GM23248 (cell line): ENCODE data around the gene ZNF407. TPM values are rescaled to one million over a fixed set of nuclear protein-coding genes. Genes with fewer than 3 reads are reported as not detected.

ENCODE experiments used
- DNase-seq: peaks from one replicate; pipeline ENCODE4 v3.0.0-alpha.2; 2015
- H2AFZ ChIP-seq: fragments of 200-600 bp; sonication (generic); 2 replicates; pipeline ENCODE4 v1.6.1; 2016; ENCODE audit warnings: antibody characterized with exemption
- H3F3A ChIP-seq: fragments of 200-600 bp; sonication (generic); 2 replicates; pipeline ENCODE4 v1.6.1; 2016; ENCODE audit warnings: mild to moderate bottlenecking, antibody characterized with exemption, mixed run types; ENCODE audit not compliant: insufficient read depth
- H3K27ac ChIP-seq: fragments of 200-600 bp; sonication (generic); 2 replicates; pipeline ENCODE4 v1.5.1; 2016; ENCODE audit warnings: mild to moderate bottlenecking
- H3K27me3 ChIP-seq: fragments of 200-600 bp; sonication (generic); replicated peaks from 2 replicates; pipeline ENCODE4 v1.6.1; 2016; ENCODE audit warnings: mild to moderate bottlenecking; ENCODE audit not compliant: insufficient read depth
- H3K36me3 ChIP-seq: fragments of 200-600 bp; sonication (generic); 2 replicates; pipeline ENCODE4 v1.6.1; 2016; ENCODE audit warnings: low read depth, mild to moderate bottlenecking
- H3K4me1 ChIP-seq: fragments of 200-600 bp; sonication (generic); 2 replicates; pipeline ENCODE4 v1.6.1; 2016; ENCODE audit warnings: mild to moderate bottlenecking; ENCODE audit not compliant: insufficient read depth
- H3K4me2 ChIP-seq: fragments of 200-600 bp; sonication (generic); one replicate; pipeline ENCODE4 v1.6.1; 2016; ENCODE audit warnings: mild to moderate bottlenecking; ENCODE audit not compliant: unreplicated experiment
- H3K4me3 ChIP-seq: fragments of 200-600 bp; sonication (generic); 2 replicates; pipeline ENCODE4 v1.5.1; 2016; ENCODE audit warnings: mild to moderate bottlenecking
- H3K79me2 ChIP-seq: fragments of 200-600 bp; sonication (generic); 2 replicates; pipeline ENCODE4 v1.6.1; 2016; ENCODE audit warnings: mild to moderate bottlenecking; ENCODE audit not compliant: insufficient read depth
- H3K9ac ChIP-seq: fragments of 200-600 bp; sonication (generic); 2 replicates; pipeline ENCODE4 v1.6.1; 2016; ENCODE audit warnings: mild to moderate bottlenecking
- H3K9me2 ChIP-seq: fragments of 200-600 bp; sonication (generic); 2 replicates; pipeline ENCODE4 v1.6.1; 2016; ENCODE audit warnings: mixed run types, mild to moderate bottlenecking, moderate library complexity; ENCODE audit not compliant: insufficient read depth
- H3K9me3 ChIP-seq: fragments of 200-600 bp; sonication (generic); one replicate; pipeline ENCODE4 v1.6.1; 2017; ENCODE audit warnings: low read depth
- H4K20me1 ChIP-seq: fragments of 200-600 bp; sonication (generic); 2 replicates; pipeline ENCODE4 v1.6.0; 2016; ENCODE audit not compliant: insufficient read depth
- EZH2 ChIP-seq: fragments of 200-600 bp; sonication (generic); IDR thresholded peaks from 2 replicates; pipeline ENCODE4 v1.6.1; 2018; ENCODE audit warnings: antibody characterized with exemption, mild to moderate bottlenecking; ENCODE audit not compliant: insufficient read depth, poor library complexity, severe bottlenecking
- EZH2phosphoT487 ChIP-seq: fragments of 200-600 bp; sonication (generic); IDR thresholded peaks from 2 replicates; pipeline ENCODE4 v1.6.1; 2018; ENCODE audit warnings: antibody characterized with exemption, moderate library complexity, mild to moderate bottlenecking, low read depth; ENCODE audit not compliant: insufficient read depth
- WGBS, 2 experiments: methylation state at CpG; one replicate each; pipeline ENCODE4 v1.1.6; 2015 to 2017; ENCODE audit warnings: low lambda C conversion rate in 2 of 2, low coverage in 1 of 2; ENCODE audit errors: missing lambda C conversion rate in 2 of 2; 5-methylcytosine and 5-hydroxymethylcytosine counted together
- in situ Hi-C: fragments of 300-500 bp; cut with MboI; formaldehyde crosslinking; loops from 2 replicates; pipeline ENCODE4 v1.15.0; 2020
- polyA plus RNA-seq: library from polyadenylated mRNA; unstranded; fragments of >200 nt; fragmentation: Nextera tagmentation; extraction: Ambion mirVana; gene quantifications from 2 replicates; pipeline ENCODE4 v1.2.1, GENCODE V29; 2016
- total RNA-seq: library from RNA; depleted of rRNA; stranded (reverse); fragments of >200 nt; shearing (Covaris generic); gene quantifications from 2 replicates; pipeline ENCODE4 v1.2.3, GENCODE V29; 2014

Gene ZNF407
- total and polyA plus RNA-seq, 2 experiments from 2014 or later, result 2.6 to 6.3 TPM

DNA sequence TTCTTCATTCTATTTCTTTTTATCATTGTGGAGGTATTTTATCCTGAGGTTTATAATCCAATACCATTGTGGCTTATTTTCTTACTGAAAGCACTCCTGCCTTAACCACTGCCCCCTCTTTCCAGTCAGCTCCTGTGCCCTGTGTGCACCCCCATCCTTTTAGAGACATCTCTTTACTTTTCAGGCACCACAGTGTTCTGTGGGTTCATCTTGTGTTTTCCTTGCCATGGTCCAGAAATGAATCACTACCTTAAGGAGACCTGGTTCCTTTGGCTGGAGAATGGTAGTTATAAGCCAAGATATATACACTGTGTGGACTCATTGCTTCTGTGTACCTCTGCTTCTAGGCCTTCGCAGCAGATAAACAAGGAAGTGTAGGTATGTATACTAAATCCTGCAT, 332.9 kb downstream of the ZNF407 start:
- H3F3A ChIP-seq, result no peaks in the 10 kb centered on the region
- 94 to 100% methylated on average over 1 of the region's 1 CpG for WGBS, 2 experiments

DNA sequence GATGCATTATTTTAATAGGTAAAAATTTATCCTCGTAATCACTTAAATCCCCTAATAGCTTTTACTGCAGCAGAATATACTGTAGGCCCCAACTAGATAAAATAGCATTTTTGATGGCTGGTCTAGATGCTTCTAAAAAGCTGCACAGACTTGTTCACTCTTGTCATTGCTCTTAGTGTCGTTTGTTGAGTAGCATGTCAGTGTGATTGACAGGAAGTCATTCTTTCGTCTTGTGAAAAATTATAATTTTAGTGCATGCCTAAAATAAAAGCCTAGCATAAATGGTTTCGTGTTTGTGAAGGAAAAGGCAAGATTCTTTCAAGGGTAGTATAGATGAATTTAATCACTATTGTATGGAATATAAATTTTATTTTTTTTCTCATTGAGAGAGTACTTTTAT, 336.3 kb downstream of the ZNF407 start:
- DNase-seq, result no peak
- in situ Hi-C loops, result no loop called here

More for the DNA sequence above, 332.9 kb downstream of the ZNF407 start:
- in situ Hi-C loops, result no loop called here
- H3K4me3 ChIP-seq, result no peak overlapping the region
- no peak overlapping the region for H3K27ac ChIP-seq
- H3K9ac ChIP-seq, result no peak overlapping the region
- no peak for DNase-seq
- no peak overlapping the region for H3K4me2 ChIP-seq
- no peaks in the 10 kb centered on the region for H3K27me3 ChIP-seq
- H3K36me3 ChIP-seq, result 0 out of 2 replicates have a peak, but pooled peaks cover 2% of the 10 kb centered on the region
- no peaks in the 10 kb centered on the region for H3K4me1 ChIP-seq
- no peaks in the 10 kb centered on the region for H3K79me2 ChIP-seq
- no peaks in the 10 kb centered on the region for H3K9me2 ChIP-seq
- H4K20me1 ChIP-seq, result no peaks in the 10 kb centered on the region
- no peak overlapping the region for H2AFZ ChIP-seq
- H3K9me3 ChIP-seq, result no peaks in the 10 kb centered on the region
- TF ChIP-seq EZH2phosphoT487 (no peak), EZH2 (no peak)

DNA sequence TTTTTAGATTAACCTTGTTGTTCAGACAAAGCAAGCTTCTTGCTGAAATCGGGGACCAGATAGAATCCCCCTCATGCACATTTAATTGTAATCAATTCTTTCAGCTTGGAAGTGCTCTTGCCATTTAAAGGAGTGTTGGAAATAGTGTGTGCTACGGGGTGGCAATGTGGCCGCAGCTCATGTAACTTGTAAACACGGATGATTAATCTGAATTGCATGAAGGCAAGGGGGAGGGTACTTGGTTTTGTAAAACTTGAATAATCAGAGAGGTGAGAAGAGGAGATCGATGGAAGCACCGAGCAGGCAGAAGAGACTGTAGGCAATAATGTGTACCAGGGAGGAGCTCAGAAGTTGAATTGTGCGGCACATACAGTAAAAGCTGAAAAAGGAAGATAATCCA, 337.8 kb downstream of the ZNF407 start:
- H3K36me3 ChIP-seq, result 0 out of 2 replicates have a peak, but pooled peaks cover 6% of the 10 kb centered on the region
- H3K9me3 ChIP-seq, result no peaks in the 10 kb centered on the region
- H3K4me1 ChIP-seq, result no peaks in the 10 kb centered on the region
- no peaks in the 10 kb centered on the region for H3F3A ChIP-seq
- H3K27me3 ChIP-seq, result no peaks in the 10 kb centered on the region
- H3K9ac ChIP-seq, result no peak overlapping the region
- no peaks in the 10 kb centered on the region for H3K79me2 ChIP-seq
- DNase-seq, result no peak
- H3K9me2 ChIP-seq, result no peaks in the 10 kb centered on the region
- 97 to 98% methylated on average over 7 of the region's 7 CpGs for WGBS, 2 experiments
- H3K4me2 ChIP-seq, result no peak overlapping the region
- H2AFZ ChIP-seq, result no peak overlapping the region
- no peaks in the 10 kb centered on the region for H4K20me1 ChIP-seq
- no peak overlapping the region for H3K4me3 ChIP-seq
- TF ChIP-seq EZH2 (no peak), EZH2phosphoT487 (no peak)
- in situ Hi-C loops, result no loop called here
- no peak overlapping the region for H3K27ac ChIP-seq

More for the DNA sequence above, 336.3 kb downstream of the ZNF407 start:
- no peaks in the 10 kb centered on the region for H3K27me3 ChIP-seq
- no peak overlapping the region for H3K9ac ChIP-seq
- no peaks in the 10 kb centered on the region for H3F3A ChIP-seq
- no peaks in the 10 kb centered on the region for H3K79me2 ChIP-seq
- H3K4me1 ChIP-seq, result no peaks in the 10 kb centered on the region
- WGBS, 2 experiments, result 75 to 79% methylated on average over 4 of the region's 4 CpGs
- no peak overlapping the region for H3K27ac ChIP-seq
- H2AFZ ChIP-seq, result no peak overlapping the region
- no peak for TF ChIP-seq EZH2
- no peak for TF ChIP-seq EZH2phosphoT487
- no peaks in the 10 kb centered on the region for H3K9me3 ChIP-seq
- no peak overlapping the region for H3K4me3 ChIP-seq
- no peak overlapping the region for H3K4me2 ChIP-seq
- no peaks in the 10 kb centered on the region for H3K9me2 ChIP-seq
- 0 out of 2 replicates have a peak, but pooled peaks cover 6% of the 10 kb centered on the region for H3K36me3 ChIP-seq
- no peaks in the 10 kb centered on the region for H4K20me1 ChIP-seq

DNA sequence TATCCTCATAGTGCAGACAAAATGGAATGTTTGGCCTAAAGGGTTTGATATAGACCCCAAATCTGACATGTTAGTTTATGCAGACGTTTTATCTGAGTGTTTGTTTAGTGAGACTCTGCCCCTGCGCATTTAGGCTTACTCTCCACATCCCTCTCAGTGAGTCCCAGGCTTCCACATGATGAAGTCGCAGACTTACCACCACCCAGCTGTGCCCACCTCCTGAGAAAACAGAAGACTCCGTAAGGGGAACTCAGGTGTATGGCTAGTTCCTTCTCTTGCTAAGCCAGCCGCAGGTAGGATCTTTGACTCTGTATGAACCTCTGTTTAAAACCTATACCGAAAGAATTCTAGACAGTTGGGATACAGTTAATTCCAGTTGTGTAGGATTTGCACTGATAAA, 338.7 kb downstream of the ZNF407 start:
- Histone ChIP-seq H3K79me2 (no peaks in the 10 kb centered on the region), H3K4me3 (no peak overlapping the region), H3F3A (no peaks in the 10 kb centered on the region), H4K20me1 (no peaks in the 10 kb centered on the region), H3K9me2 (no peaks in the 10 kb centered on the region), H3K36me3 (0 out of 2 replicates have a peak, but pooled peaks cover 4% of the 10 kb centered on the region), H2AFZ (no peak overlapping the region), H3K27me3 (no peaks in the 10 kb centered on the region), H3K9ac (no peak overlapping the region), H3K4me1 (no peaks in the 10 kb centered on the region), H3K27ac (no peak overlapping the region), H3K9me3 (no peaks in the 10 kb centered on the region), H3K4me2 (no peak overlapping the region)
- no peak for TF ChIP-seq EZH2phosphoT487
- no peak for TF ChIP-seq EZH2
- in situ Hi-C loops, result no loop called here
- no peak for DNase-seq
- 93 to 94% methylated on average over 6 of the region's 6 CpGs for WGBS, 2 experiments

DNA sequence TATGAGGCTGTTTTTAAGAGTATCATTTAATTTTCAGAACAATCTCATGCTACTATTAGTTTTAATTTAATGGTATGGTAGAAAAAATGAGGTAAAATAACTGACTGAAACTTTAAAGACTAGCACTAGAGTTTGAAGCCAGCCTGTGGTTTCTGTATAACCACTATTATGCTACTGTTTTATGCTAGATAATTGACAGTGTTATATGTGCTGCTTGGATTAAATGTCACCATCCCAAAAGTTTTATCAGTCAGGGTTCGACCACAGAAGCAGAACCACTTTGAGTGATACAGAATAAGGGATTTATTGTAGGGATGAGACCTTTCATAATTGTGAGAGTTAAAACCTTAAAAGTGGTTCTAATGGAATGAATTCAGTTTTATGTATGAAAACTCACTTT, 339.6 kb downstream of the ZNF407 start:
- 0 out of 2 replicates have a peak, but pooled peaks cover 4% of the 10 kb centered on the region for H3K36me3 ChIP-seq
- no peaks in the 10 kb centered on the region for H3K4me1 ChIP-seq
- H3K9me3 ChIP-seq, result no peaks in the 10 kb centered on the region
- no peak overlapping the region for H3K4me3 ChIP-seq
- no peaks in the 10 kb centered on the region for H3K27me3 ChIP-seq
- in situ Hi-C loops, result no loop called here
- no peak overlapping the region for H2AFZ ChIP-seq
- no peak overlapping the region for H3K9ac ChIP-seq
- no peaks in the 10 kb centered on the region for H3K79me2 ChIP-seq
- TF ChIP-seq EZH2phosphoT487 (no peak), EZH2 (no peak)
- no peaks in the 10 kb centered on the region for H4K20me1 ChIP-seq
- no peak for DNase-seq
- no peaks in the 10 kb centered on the region for H3F3A ChIP-seq
- H3K9me2 ChIP-seq, result no peaks in the 10 kb centered on the region
- 89 to 100% methylated on average over 1 of the region's 1 CpG for WGBS, 2 experiments
- no peak overlapping the region for H3K4me2 ChIP-seq
- no peak overlapping the region for H3K27ac ChIP-seq
